Endothelial cell of hepatic sinusoid (primary cell): ENCODE measurements around the gene ATIC.

Source experiments
- in situ Hi-C: cut with HindIII; loops from 2 replicates; pipeline ENCODE4 v1.10.0; 2017; ENCODE audit warnings: low sequenced_read_pairs

The ATIC gene

DNA sequence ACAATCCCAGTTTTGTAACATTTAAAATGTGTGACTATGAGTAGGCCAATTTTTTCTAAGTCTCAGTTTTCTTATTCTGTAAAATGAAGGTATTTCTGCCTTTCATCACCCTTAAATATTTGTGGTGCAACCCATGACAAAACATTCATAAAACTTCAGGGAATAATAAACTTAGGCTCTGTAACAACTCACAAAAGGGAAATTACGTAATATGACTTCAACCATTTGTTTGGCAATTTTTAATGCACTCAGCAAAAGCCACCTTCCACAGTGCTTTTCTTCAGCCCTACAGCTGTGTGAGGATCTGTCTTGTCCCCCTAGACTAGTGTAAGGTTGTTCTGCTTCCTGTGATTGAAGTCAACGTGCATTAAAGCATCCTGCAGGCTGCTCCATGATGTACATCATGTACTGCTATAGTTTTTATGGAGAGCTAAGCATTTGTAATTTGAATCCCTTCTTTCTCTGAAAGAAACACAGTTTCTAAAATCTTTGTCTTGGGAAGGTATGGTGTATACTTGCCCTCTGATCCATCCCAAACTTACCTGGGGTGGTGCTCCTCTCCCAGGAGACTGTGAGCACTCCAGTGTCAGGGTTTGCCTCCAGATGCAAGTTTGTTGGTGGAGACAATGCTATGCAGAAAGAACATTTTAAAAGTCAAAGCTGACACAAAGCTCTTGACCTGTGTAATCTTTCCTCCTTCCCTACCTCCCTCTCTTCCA is 84.9 kb downstream of the ATIC start:
- in situ Hi-C loops: no loop called here

DNA sequence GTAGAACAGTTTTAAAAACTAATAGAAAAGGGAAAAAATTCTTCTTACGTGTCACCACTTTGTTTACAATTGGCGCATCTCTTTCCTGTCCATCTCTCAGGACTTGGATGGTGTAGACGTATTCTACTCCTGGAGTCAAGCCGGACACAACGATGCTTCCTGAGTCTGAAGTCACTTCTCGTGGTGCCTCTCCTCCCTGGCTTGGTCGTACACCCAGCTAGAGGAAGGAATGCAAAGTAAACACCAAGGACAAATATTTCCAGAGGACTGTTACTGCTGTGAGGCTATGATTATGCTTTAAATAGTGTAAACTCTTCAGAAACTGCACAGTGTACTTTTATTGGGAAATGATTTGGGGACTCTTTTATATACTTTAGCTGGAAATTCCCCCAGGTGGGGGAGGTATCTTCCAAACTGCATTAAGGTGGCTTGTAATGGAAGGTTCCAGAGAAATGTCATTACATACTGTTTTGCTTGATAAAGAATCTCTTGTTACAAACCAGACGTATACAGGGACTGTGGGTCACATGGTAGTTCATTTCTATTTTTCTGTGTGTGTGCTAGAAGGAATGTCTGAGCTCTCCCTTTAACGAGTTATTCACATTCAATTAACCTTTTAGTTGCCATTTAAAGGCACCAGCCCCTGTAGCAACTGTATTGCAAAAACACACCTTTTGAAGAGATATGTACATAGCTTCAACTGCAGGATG is 85.9 kb downstream of the ATIC start:
- in situ Hi-C loops: no loop called here

DNA sequence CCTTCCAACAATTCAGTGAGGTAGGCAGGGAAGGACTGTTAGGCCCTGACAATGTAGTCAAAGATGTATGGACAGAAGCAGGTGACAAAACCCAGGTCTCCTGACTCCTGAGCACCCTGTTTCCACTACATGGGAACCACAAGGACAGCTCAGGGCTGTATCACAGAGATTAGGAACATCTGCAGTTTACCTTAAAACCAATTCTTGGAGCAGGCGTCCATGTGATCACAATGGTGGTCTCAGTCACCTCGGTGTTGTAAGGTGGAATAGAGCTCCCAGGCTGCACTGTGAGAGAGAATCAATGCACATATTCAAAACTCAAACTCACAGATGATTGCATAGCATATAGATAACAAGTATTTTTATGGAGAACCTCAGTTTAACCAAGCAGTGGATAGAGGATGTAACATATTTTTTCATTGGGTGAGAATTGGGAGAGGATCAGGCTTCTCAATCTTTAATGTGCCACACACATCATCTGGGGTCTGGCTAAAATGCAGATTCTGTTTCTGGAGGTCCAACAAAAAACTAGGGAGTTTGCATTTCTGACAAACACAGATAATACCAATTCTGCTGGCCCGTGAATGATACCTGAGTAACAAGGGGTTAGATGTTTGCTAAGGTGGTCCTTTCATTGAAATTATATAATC is 87.3 kb downstream of the ATIC start:
- in situ Hi-C loops: no loop called here
